Nucleus accumbens (tissue), 56 donors: ENCODE data around the gene CCDC186.

Experiments
- DNase-seq, 56 donors: peaks; one replicate each; lab custom pipeline; 2025; lab: John Stamatoyannopoulos, UW

CCDC186 gene

DNA sequence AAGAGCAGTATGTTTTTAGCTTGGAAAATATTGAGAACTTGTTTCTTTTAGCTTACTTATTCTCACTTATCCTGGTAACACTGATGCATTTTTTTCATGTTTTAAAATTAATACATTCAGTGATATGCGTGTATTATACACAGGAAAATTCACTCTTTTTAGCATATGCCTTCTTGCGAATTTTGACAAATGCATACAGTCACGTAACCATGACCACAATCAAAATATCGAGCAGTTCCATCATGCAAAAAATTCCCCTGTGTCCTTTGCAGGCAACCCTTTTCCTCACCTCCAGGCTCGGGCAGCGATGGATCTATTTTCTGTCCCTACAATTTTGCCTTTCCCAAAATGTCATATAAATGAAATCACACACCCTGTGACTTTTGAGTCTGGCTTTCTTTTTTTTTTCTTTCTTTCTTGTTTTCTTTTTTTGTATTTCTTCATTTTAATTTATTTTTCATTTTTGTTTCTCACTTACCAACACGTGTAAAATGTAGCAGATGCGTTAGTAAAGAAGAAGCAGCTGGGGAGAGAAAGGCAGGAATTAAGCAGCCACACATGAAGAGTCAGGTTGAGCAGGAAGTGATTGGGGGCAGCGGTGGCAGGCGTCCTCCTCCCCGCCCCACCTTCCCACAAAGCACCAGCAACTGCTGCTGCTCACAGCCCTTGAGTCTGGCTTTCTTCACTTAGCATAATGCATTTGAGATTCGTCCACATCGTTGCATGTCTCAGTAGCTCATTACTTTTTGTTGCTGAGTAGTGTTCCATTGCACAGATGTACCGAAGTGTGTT, 100.4 kb downstream of the CCDC186 start:
- no peak for DNase-seq

DNA sequence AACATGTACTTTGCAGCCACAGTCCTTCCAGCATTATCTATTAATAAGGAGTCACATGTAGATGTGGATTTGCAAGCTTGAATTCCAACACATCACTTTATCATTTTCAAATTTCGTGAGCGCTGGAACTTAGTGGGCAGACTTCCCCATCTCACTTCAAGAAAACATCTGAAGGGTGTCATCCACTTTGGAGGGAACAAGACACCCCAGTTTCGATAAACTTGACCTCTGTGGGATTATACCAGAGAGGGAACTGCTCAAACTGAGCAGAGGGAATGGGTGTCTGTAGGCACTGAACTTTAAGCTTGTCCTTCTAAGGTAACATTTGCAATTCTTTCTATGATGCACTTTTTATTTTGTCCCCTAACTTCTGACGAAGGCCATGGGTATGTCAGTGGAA, 102.8 kb downstream of the CCDC186 start:
- no peak for DNase-seq
